ENCODE data around the gene LAMC1. TPM values are rescaled to one million over a fixed set of nuclear protein-coding genes. Genes with fewer than 3 reads are reported as not detected.

LAMC1 gene
- total and polyA plus RNA-seq, 2 experiments from 2014 or later: 18.4 to 116 TPM

- Histone ChIP-seq H4K20me1 (replicated peaks; ENCODE audit: insufficient read depth) (no peaks in the 10 kb centered on the region), H3K79me2 (replicated peaks; ENCODE audit: insufficient read depth) (no peaks in the 10 kb centered on the region), H3K9me2 (ENCODE audit: insufficient read depth) (no peaks in the 10 kb centered on the region), H3K36me3 (ENCODE audit: insufficient read depth) (0 out of 2 replicates have a peak, but pooled peaks cover 3% of the 10 kb centered on the region), H3K4me3 (no peak overlapping the region), H3F3A (replicated peaks; ENCODE audit: low read depth) (no peaks in the 10 kb centered on the region), H3K27ac (ENCODE audit: low read depth) (no peak overlapping the region), H2AFZ (no peak overlapping the region), H3K4me1 (ENCODE audit: insufficient read depth) (0 out of 2 replicates have a peak, but pooled peaks cover 3% of the 10 kb centered on the region), H3K4me2 (no peak overlapping the region), H3K27me3 (ENCODE audit: insufficient read depth) (no peaks in the 10 kb centered on the region)
- Mint-ChIP-seq H3K4me3 (no peak overlapping the region), H3K36me3 (ENCODE audit: low read depth) (peaks cover 16% of the 10 kb centered on the region; the same call in 2 of the 3 replicates), H3K27ac (no peak overlapping the region), H3K9me3 (no peaks in the 10 kb centered on the region), H3K4me1 (0 out of 3 replicates have a peak, but pooled peaks cover 2% of the 10 kb centered on the region), H3K27me3 (ENCODE audit: insufficient read depth, low read depth, poor library complexity) (no peaks in the 10 kb centered on the region)
- DNase-seq (ENCODE audit: low spot score) (no peak), ATAC-seq (no peak)
- TF ChIP-seq JUNB (IDR thresholded peaks at IDR 0.05; ENCODE audit: unreplicated experiment) (no peak), POLR2AphosphoS5 (IDR thresholded peaks at IDR 0.05; ENCODE audit: low read depth) (no peak), STAT1 (IDR thresholded peaks at IDR 0.05; ENCODE audit: unreplicated experiment) (no peak), REST (IDR thresholded peaks at IDR 0.05; ENCODE audit: unreplicated experiment) (no peak), CREB1 (CRISPR knock-in tag; IDR thresholded peaks at IDR 0.05; ENCODE audit: low read depth) (no peak), EZH2phosphoT487 (IDR thresholded peaks at IDR 0.05; ENCODE audit: unreplicated experiment) (no peak)
Measured at GRCh38 chr1:183143576-183144315, 120.5 kb downstream of the LAMC1 start.

- Mint-ChIP-seq H3K4me3 (no peak overlapping the region), H3K9me3 (no peaks in the 10 kb centered on the region), H3K27me3 (ENCODE audit: insufficient read depth, low read depth, poor library complexity) (no peaks in the 10 kb centered on the region), H3K4me1 (0 out of 3 replicates have a peak, but pooled peaks cover 2% of the 10 kb centered on the region), H3K36me3 (ENCODE audit: low read depth) (peaks cover 13% of the 10 kb centered on the region; the same call in 2 of the 3 replicates), H3K27ac (no peak overlapping the region)
- Histone ChIP-seq H3K27ac (ENCODE audit: low read depth) (no peak overlapping the region), H2AFZ (no peak overlapping the region), H3K4me2 (no peak overlapping the region), H3K4me1 (ENCODE audit: insufficient read depth) (0 out of 2 replicates have a peak, but pooled peaks cover 3% of the 10 kb centered on the region), H3K79me2 (replicated peaks; ENCODE audit: insufficient read depth) (no peaks in the 10 kb centered on the region), H3F3A (replicated peaks; ENCODE audit: low read depth) (no peaks in the 10 kb centered on the region), H3K36me3 (ENCODE audit: insufficient read depth) (0 out of 2 replicates have a peak, but pooled peaks cover 3% of the 10 kb centered on the region), H4K20me1 (replicated peaks; ENCODE audit: insufficient read depth) (no peaks in the 10 kb centered on the region), H3K4me3 (no peak overlapping the region), H3K9me2 (ENCODE audit: insufficient read depth) (no peaks in the 10 kb centered on the region), H3K27me3 (ENCODE audit: insufficient read depth) (no peaks in the 10 kb centered on the region)
- DNase-seq (ENCODE audit: low spot score) (no peak), ATAC-seq (no peak)
- TF ChIP-seq CREB1 (CRISPR knock-in tag; IDR thresholded peaks at IDR 0.05; ENCODE audit: low read depth): no peak
- TF ChIP-seq POLR2AphosphoS5 (IDR thresholded peaks at IDR 0.05; ENCODE audit: low read depth): no peak
- TF ChIP-seq REST (IDR thresholded peaks at IDR 0.05; ENCODE audit: unreplicated experiment): no peak
- no peak for TF ChIP-seq ETS1 (IDR thresholded peaks at IDR 0.05)
- TF ChIP-seq EZH2phosphoT487 (IDR thresholded peaks at IDR 0.05; ENCODE audit: unreplicated experiment): no peak
- no peak for TF ChIP-seq NANOG (IDR thresholded peaks at IDR 0.05; ENCODE audit: borderline replicate concordance)
- TF ChIP-seq ZNF331 (CRISPR knock-in tag; IDR thresholded peaks at IDR 0.05; ENCODE audit: low read depth): no peak
Measured at GRCh38 chr1:183144752-183145151, 121.5 kb downstream of the LAMC1 start.

All from GM23338 (cell line).